Loucy (cell line): ENCODE results near the gene TMSB4X.

Experiments
- EZH2phosphoT487 ChIP-seq: fragments of 200-600 bp; IDR thresholded peaks from 2 replicates; pipeline ENCODE4 v1.6.1; 2018; ENCODE audit warnings: antibody characterized with exemption, mild to moderate bottlenecking, moderate library complexity, borderline replicate concordance
- TF ChIP-seq, protein P1 (sequence below): fragments of 200-600 bp; sonication (generic); conservative IDR thresholded peaks from 2 replicates; pipeline ENCODE4 v1.5.1; 2014; ENCODE audit warnings: mild to moderate bottlenecking, antibody characterized with exemption, low read length

DNA sequence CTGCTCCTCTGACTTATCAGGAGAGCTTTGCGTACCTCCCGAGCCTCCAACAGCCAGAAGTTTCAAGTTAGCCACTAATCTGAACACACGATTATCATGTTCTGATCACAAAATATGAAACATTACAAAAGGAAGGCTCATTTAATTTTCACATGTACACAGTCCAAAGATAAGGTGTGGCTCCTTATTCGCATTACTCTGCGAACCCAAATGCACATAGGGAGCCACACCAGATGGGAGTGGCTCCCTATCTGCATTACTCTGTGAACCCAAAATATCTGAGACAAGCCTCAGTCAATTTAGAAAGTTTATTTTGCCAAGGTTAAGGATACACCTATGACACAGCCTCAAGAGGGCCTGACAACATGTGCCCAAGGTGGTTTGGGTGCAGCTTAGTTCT, 40.1 kb upstream of the TMSB4X start:
- TF ChIP-seq, protein P1, sequence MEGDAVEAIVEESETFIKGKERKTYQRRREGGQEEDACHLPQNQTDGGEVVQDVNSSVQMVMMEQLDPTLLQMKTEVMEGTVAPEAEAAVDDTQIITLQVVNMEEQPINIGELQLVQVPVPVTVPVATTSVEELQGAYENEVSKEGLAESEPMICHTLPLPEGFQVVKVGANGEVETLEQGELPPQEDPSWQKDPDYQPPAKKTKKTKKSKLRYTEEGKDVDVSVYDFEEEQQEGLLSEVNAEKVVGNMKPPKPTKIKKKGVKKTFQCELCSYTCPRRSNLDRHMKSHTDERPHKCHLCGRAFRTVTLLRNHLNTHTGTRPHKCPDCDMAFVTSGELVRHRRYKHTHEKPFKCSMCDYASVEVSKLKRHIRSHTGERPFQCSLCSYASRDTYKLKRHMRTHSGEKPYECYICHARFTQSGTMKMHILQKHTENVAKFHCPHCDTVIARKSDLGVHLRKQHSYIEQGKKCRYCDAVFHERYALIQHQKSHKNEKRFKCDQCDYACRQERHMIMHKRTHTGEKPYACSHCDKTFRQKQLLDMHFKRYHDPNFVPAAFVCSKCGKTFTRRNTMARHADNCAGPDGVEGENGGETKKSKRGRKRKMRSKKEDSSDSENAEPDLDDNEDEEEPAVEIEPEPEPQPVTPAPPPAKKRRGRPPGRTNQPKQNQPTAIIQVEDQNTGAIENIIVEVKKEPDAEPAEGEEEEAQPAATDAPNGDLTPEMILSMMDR = no peak
- TF ChIP-seq EZH2phosphoT487 = no peak
